ENCODE data around the gene LINS1. TPM values are rescaled to one million over a fixed set of nuclear protein-coding genes. Genes with fewer than 3 reads are reported as not detected.

The LINS1 gene
- total RNA-seq, 4 donors from 2014 or later = 10.7 to 76.6 (median 35.7) TPM

- H3K4me3 ChIP-seq = no peak overlapping the region
- H3K27me3 ChIP-seq = no peaks in the 10 kb centered on the region
- H3K27ac ChIP-seq = no peak overlapping the region
- peaks cover 0 to 3% (median 0%) of the 10 kb centered on the region in 4 donors for H3K4me1 ChIP-seq
- TF ChIP-seq EP300 (IDR thresholded peaks at IDR 0.05) (no peak), CTCF (IDR thresholded peaks at IDR 0.05) (no peak), POLR2A (IDR thresholded peaks at IDR 0.05) (no peak)
- 66 to 69% methylated on average over 10 of the region's 10 CpGs for WGBS, 2 donors
- H3K9me3 ChIP-seq = no peaks in the 10 kb centered on the region
- DNase-seq (ENCODE audit: low spot score in 2 of 2) = no peak
- H3K36me3 ChIP-seq = peaks cover 0 to 32% (median 0%) of the 10 kb centered on the region in 3 donors
Observed at GRCh38 chr15:100631831-100632230, 29.8 kb upstream of the LINS1 start.

- Histone ChIP-seq H3K9me3 (no peaks in the 10 kb centered on the region), H3K4me1 (peaks cover 0 to 3% (median 0%) of the 10 kb centered on the region in 4 donors), H3K36me3 (peaks cover 0 to 32% (median 0%) of the 10 kb centered on the region in 3 donors), H3K27ac (no peak overlapping the region), H3K4me3 (no peak overlapping the region), H3K27me3 (no peaks in the 10 kb centered on the region)
- TF ChIP-seq EP300 (IDR thresholded peaks at IDR 0.05) (no peak), POLR2A (IDR thresholded peaks at IDR 0.05) (no peak), CTCF (IDR thresholded peaks at IDR 0.05) (no peak)
- whole genome bisulfite sequencing, 2 donors = 60 to 62% methylated on average over 3 of the region's 3 CpGs
- no peak for DNase-seq (ENCODE audit: low spot score in 2 of 2)
Observed at GRCh38 chr15:100628746-100629145, 26.8 kb upstream of the LINS1 start.

- peaks cover 0 to 3% (median 0%) of the 10 kb centered on the region in 4 donors for H3K4me1 ChIP-seq
- no peak overlapping the region for H3K27ac ChIP-seq
- no peaks in the 10 kb centered on the region for H3K9me3 ChIP-seq
- TF ChIP-seq EP300 (IDR thresholded peaks at IDR 0.05) (no peak), CTCF (IDR thresholded peaks at IDR 0.05) (peak; percentile 71 to 86 (median 82)), POLR2A (IDR thresholded peaks at IDR 0.05) (no peak)
- no peak overlapping the region for H3K4me3 ChIP-seq
- peak; percentile 46 to 75 for DNase-seq (ENCODE audit: low spot score in 2 of 2)
- no peaks in the 10 kb centered on the region for H3K27me3 ChIP-seq
- WGBS, 2 donors = 30 to 36% methylated on average over 6 of the region's 6 CpGs
- H3K36me3 ChIP-seq = peaks cover 0 to 32% (median 0%) of the 10 kb centered on the region in 3 donors
Observed at GRCh38 chr15:100627789-100628395, 25.9 kb upstream of the LINS1 start.

- Histone ChIP-seq H3K4me1 (no peaks in the 10 kb centered on the region), H3K27me3 (no peaks in the 10 kb centered on the region), H3K27ac (no peak overlapping the region), H3K9me3 (no peaks in the 10 kb centered on the region), H3K36me3 (peaks cover 0 to 20% (median 0%) of the 10 kb centered on the region in 3 donors), H3K4me3 (no peak overlapping the region)
- 83 to 84% methylated on average over 5 of the region's 5 CpGs for WGBS, 2 donors
- no peak for TF ChIP-seq CTCF (IDR thresholded peaks at IDR 0.05)
- TF ChIP-seq EP300 (IDR thresholded peaks at IDR 0.05) = no peak
- TF ChIP-seq POLR2A (IDR thresholded peaks at IDR 0.05) = no peak
- DNase-seq (ENCODE audit: low spot score in 2 of 2) = no peak
Observed at GRCh38 chr15:100623301-100623700, 21.3 kb upstream of the LINS1 start.

- WGBS, 2 donors = 89 to 93% methylated on average over 2 of the region's 2 CpGs
- no peaks in the 10 kb centered on the region for H3K27me3 ChIP-seq
- TF ChIP-seq CTCF (IDR thresholded peaks at IDR 0.05) (no peak), EP300 (IDR thresholded peaks at IDR 0.05) (no peak), POLR2A (IDR thresholded peaks at IDR 0.05) (no peak)
- H3K36me3 ChIP-seq = peaks cover 0 to 62% (median 0%) of the 10 kb centered on the region in 3 donors
- no peaks in the 10 kb centered on the region for H3K9me3 ChIP-seq
- no peak for DNase-seq (ENCODE audit: low spot score in 2 of 2)
- no peak overlapping the region for H3K27ac ChIP-seq
- no peaks in the 10 kb centered on the region for H3K4me1 ChIP-seq
- no peak overlapping the region for H3K4me3 ChIP-seq
Observed at GRCh38 chr15:100616700-100617099, 14.7 kb upstream of the LINS1 start.
